Measurements from ENCODE around the gene FREY1. TPM values are rescaled to one million over a fixed set of nuclear protein-coding genes. Genes with fewer than 3 reads are reported as not detected.

Gene FREY1
- total RNA-seq, 1 donor from 2014 or later: not detected

DNA sequence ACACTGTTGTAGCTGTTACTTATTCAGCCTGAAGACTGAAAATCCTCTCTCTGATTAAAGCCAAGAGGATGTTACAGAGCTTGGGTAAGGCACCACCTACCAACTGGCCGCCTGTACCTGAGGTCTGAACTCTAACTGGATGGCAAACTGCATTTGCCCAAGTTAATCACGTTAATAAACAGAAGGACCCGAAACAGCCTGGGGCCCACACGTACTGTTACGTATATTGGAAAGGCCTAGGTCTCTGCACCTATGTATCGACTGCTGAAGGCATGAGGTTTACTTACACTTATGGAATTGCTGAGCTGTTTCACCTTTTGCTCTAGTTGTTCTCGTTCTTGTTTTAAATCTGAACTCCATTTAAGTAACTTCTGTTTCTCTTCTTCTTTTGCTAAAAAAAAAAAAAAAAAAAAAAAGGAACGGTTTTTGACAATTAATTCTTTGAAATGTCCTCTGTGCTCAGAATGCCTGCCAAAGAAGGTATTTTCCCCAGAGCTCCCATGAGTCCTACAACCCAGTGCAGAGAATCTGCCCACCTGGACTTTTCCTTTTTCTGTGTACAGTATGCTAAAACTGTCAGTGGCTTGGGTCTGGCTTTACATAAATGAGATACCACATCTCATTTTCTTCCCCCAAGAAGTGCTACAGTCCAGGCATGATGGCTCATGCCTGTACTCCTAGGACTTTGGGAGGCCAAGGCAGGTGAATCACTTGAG lies 28.4 kb upstream of the FREY1 start:
- Histone ChIP-seq H3K4me3 (no peak overlapping the region), H3K4me1 (peaks cover 10% of the 10 kb centered on the region), H3K36me3 (peaks cover 80% of the 10 kb centered on the region), H3K27ac (replicated peaks) (no peak overlapping the region), H3K9me3 (replicated peaks) (no peaks in the 10 kb centered on the region), H3K27me3 (ENCODE audit: low read depth) (no peaks in the 10 kb centered on the region)
- DNase-seq: no peak
- intact Hi-C loops (cut with micrococcal nuclease): no loop called here
- no peak for TF ChIP-seq CTCF (IDR thresholded peaks at IDR 0.05; ENCODE audit: borderline replicate concordance)

DNA sequence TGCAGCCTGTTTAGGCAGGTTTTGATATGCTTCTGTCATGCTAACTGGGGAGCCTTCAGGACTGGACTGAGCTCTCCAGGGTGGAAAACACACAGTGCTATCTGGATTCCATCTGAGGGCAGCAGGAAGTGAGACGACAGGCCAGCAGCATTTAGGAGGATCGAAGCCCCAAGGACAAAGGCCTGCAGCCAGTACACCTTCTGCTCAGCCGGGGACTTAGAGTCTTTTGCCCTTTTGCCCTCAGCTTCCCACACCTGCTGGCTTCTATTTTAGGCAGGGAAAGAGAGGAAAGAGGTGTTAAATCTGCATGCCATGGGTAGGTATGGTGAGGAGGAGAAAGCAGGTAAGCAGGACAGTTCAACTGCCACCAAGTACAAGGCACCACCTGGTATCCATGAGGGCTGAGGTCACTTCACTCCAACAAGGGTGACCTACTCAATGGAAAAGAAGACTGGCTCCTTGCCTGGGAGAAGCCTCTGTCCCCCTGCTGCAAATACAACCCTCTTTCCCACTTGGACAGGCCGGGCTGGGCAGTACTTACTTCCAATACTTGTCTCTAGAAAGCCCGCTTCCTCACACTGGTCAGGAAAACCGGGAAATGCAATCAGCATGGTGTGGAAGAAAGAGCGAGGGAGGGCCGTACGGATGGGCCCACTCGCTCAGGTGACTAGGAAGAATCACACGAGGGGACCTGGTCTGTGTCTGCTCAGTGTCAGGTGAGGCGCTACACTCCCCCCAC lies 27.7 kb upstream of the FREY1 start:
- intact Hi-C loops (cut with micrococcal nuclease): no loop called here
- no peak for TF ChIP-seq CTCF (IDR thresholded peaks at IDR 0.05; ENCODE audit: borderline replicate concordance)
- Histone ChIP-seq H3K4me3 (no peak overlapping the region), H3K36me3 (peaks cover 73% of the 10 kb centered on the region), H3K4me1 (peaks cover 17% of the 10 kb centered on the region), H3K27ac (replicated peaks) (no peak overlapping the region), H3K9me3 (replicated peaks) (no peaks in the 10 kb centered on the region), H3K27me3 (ENCODE audit: low read depth) (no peaks in the 10 kb centered on the region)
- DNase-seq: no peak

DNA sequence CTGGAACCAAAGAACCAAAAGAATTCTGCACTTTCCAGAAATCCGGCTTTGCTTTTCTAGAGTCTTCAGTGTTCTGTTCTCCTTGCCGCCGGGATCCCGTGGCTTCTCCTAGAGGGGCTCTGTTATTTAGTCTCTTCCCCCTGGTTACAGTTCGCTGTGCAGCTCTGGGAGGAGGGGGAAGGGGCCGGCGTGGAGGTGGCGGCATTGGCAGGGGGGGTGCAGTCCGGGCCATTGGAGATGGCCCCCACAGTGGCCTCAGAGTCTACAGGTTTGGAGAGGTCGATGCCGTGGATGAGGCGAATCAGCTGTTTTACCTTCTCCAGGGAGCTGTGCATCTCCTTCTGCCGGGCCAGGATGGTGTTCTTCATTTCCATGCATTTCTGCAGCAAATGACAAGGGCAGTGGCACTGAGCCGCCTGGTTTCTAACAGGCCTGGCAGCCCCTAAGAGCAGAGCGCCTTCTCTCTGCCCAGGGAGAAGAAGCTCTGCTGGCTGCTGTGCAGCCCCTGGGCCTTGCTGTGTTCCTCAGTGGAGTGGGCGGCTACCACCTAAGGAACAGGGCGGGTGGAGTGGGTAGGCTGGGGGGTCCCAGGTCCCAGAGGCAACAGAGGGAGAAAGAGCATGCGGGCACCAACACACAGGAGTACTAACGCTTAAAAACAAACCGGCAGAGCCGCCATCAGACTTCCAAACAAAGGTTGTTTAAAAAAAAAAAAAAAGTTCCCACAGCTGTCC lies 26.9 kb upstream of the FREY1 start:
- H3K4me1 ChIP-seq: peaks cover 22% of the 10 kb centered on the region
- no peaks in the 10 kb centered on the region for H3K9me3 ChIP-seq (replicated peaks)
- no peak for DNase-seq
- no peak overlapping the region for H3K4me3 ChIP-seq
- no peak overlapping the region for H3K27ac ChIP-seq (replicated peaks)
- peaks cover 73% of the 10 kb centered on the region for H3K36me3 ChIP-seq
- no peaks in the 10 kb centered on the region for H3K27me3 ChIP-seq (ENCODE audit: low read depth)
- intact Hi-C loops (cut with micrococcal nuclease): no loop called here
- no peak for TF ChIP-seq CTCF (IDR thresholded peaks at IDR 0.05; ENCODE audit: borderline replicate concordance)

GRCh38 chr11:45933131-45933831 lies 26.2 kb upstream of the FREY1 start:
- no peak overlapping the region for H3K27ac ChIP-seq (replicated peaks)
- peak; percentile 10 for DNase-seq
- no peaks in the 10 kb centered on the region for H3K27me3 ChIP-seq (ENCODE audit: low read depth)
- no peak for TF ChIP-seq CTCF (IDR thresholded peaks at IDR 0.05; ENCODE audit: borderline replicate concordance)
- H3K9me3 ChIP-seq (replicated peaks): no peaks in the 10 kb centered on the region
- intact Hi-C loops (cut with micrococcal nuclease): no loop called here
- H3K4me3 ChIP-seq: no peak overlapping the region
- peaks cover 71% of the 10 kb centered on the region for H3K36me3 ChIP-seq
- peaks cover 22% of the 10 kb centered on the region for H3K4me1 ChIP-seq

DNA sequence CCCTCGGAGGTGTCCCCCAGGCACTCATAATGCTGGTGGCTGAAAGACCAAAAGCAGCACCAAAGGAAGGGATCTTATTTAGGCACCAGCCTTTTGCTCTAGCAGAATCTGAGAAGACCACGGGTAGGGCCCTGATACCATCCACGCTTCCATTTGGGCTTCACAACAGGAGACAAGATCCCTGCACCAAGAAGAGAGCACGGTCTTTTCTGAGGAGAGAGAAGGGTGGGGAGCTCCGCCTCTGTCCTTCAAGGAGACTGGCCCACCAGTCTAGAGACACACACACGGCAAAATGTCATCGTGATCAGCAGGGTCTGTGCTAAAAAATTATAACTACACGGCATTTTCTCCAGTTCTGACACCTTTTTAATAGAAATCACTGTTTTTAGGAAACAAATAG lies 25.1 kb upstream of the FREY1 start:
- H3K9me3 ChIP-seq (replicated peaks): no peaks in the 10 kb centered on the region
- no peak for DNase-seq
- H3K4me1 ChIP-seq: peaks cover 22% of the 10 kb centered on the region
- H3K4me3 ChIP-seq: no peak overlapping the region
- no peaks in the 10 kb centered on the region for H3K27me3 ChIP-seq (ENCODE audit: low read depth)
- intact Hi-C loops (cut with micrococcal nuclease): no loop called here
- no peak overlapping the region for H3K27ac ChIP-seq (replicated peaks)
- no peak for TF ChIP-seq CTCF (IDR thresholded peaks at IDR 0.05; ENCODE audit: borderline replicate concordance)
- peaks cover 60% of the 10 kb centered on the region for H3K36me3 ChIP-seq

All from left ventricle myocardium inferior (tissue), 1 donor.